IPS-18a (cell line): ENCODE data around the gene M1AP.

ENCODE experiments used
- H3K27ac ChIP-seq: one replicate; pipeline ENCODE4 v1.5.1; 2013; ENCODE audit warnings: low read length
- H3K27me3 ChIP-seq: one replicate; pipeline ENCODE4 v1.6.1; 2013; ENCODE audit warnings: mild to moderate bottlenecking, low read length; ENCODE audit not compliant: control insufficient read depth, insufficient read depth
- H3K36me3 ChIP-seq: one replicate; pipeline ENCODE4 v1.6.1; 2013; ENCODE audit warnings: low read depth, low read length; ENCODE audit not compliant: control insufficient read depth
- H3K4me1 ChIP-seq: one replicate; pipeline ENCODE4 v1.6.1; 2013; ENCODE audit warnings: low read depth, low read length; ENCODE audit not compliant: control insufficient read depth
- H3K4me3 ChIP-seq: one replicate; pipeline ENCODE4 v1.5.1; 2013; ENCODE audit warnings: low read length
- H3K9ac ChIP-seq: one replicate; pipeline ENCODE4 v1.6.1; 2013; ENCODE audit warnings: mild to moderate bottlenecking, low read length, moderate library complexity
- H3K9me3 ChIP-seq: one replicate; pipeline ENCODE4 v1.6.1; 2013; ENCODE audit warnings: low read depth, low read length; ENCODE audit not compliant: control insufficient read depth

The M1AP gene

GRCh38 chr2:74525717-74526648 is 122.1 kb downstream of the M1AP start, which contains the start of gene DQX1:
DQX1 (minus strand) TSS chr2:74526231; CDS start chr2:74525729, 502 bp downstream.
- H3K4me1 ChIP-seq = no peaks in the 10 kb centered on the region
- no peak within 1 kb of the TSS for H3K27ac ChIP-seq
- H3K9ac ChIP-seq = no peak within 1 kb of the TSS
- H3K36me3 ChIP-seq = peaks cover 14% of the 10 kb centered on the region
- no peaks in the 10 kb centered on the region for H3K9me3 ChIP-seq
- H3K27me3 ChIP-seq = peaks cover 27% of the 10 kb centered on the region
- H3K4me3 ChIP-seq = no peak within 1 kb of the TSS

GRCh38 chr2:74524955-74525716 is 123.0 kb downstream of the M1AP start:
- no peak overlapping the region for H3K9ac ChIP-seq
- no peak overlapping the region for H3K4me3 ChIP-seq
- H3K27ac ChIP-seq = no peak overlapping the region
- no peaks in the 10 kb centered on the region for H3K4me1 ChIP-seq
- H3K36me3 ChIP-seq = peaks cover 14% of the 10 kb centered on the region
- H3K27me3 ChIP-seq = peaks cover 35% of the 10 kb centered on the region
- H3K9me3 ChIP-seq = no peaks in the 10 kb centered on the region

GRCh38 chr2:74524005-74524404 is 124.1 kb downstream of the M1AP start:
- Histone ChIP-seq H3K27me3 (peaks cover 47% of the 10 kb centered on the region), H3K4me1 (no peaks in the 10 kb centered on the region), H3K36me3 (peaks cover 14% of the 10 kb centered on the region), H3K4me3 (no peak overlapping the region), H3K9me3 (no peaks in the 10 kb centered on the region), H3K9ac (no peak overlapping the region), H3K27ac (no peak overlapping the region)

- Histone ChIP-seq H3K4me3 (no peak overlapping the region), H3K27me3 (peaks cover 61% of the 10 kb centered on the region), H3K36me3 (peaks cover 13% of the 10 kb centered on the region), H3K9me3 (no peaks in the 10 kb centered on the region), H3K4me1 (no peaks in the 10 kb centered on the region), H3K9ac (no peak overlapping the region), H3K27ac (no peak overlapping the region)
Observed at GRCh38 chr2:74522516-74522915, 125.6 kb downstream of the M1AP start.

GRCh38 chr2:74516650-74517049 is 131.5 kb downstream of the M1AP start:
- Histone ChIP-seq H3K4me3 (no peak overlapping the region), H3K4me1 (no peaks in the 10 kb centered on the region), H3K36me3 (no peaks in the 10 kb centered on the region), H3K9ac (no peak overlapping the region), H3K27me3 (peaks cover 100% of the 10 kb centered on the region), H3K9me3 (no peaks in the 10 kb centered on the region), H3K27ac (no peak overlapping the region)

- Histone ChIP-seq H3K9me3 (no peaks in the 10 kb centered on the region), H3K4me3 (peak overlapping the region; percentile 32), H3K27ac (no peak overlapping the region), H3K4me1 (no peaks in the 10 kb centered on the region), H3K27me3 (peaks cover 100% of the 10 kb centered on the region), H3K9ac (no peak overlapping the region), H3K36me3 (no peaks in the 10 kb centered on the region)
Observed at GRCh38 chr2:74515981-74516633, 132.0 kb downstream of the M1AP start.

GRCh38 chr2:74515271-74515980 is 132.7 kb downstream of the M1AP start:
- Histone ChIP-seq H3K4me3 (peak overlapping the region; percentile 32), H3K9ac (no peak overlapping the region), H3K4me1 (no peaks in the 10 kb centered on the region), H3K27me3 (peaks cover 100% of the 10 kb centered on the region), H3K9me3 (no peaks in the 10 kb centered on the region), H3K27ac (no peak overlapping the region), H3K36me3 (no peaks in the 10 kb centered on the region)

GRCh38 chr2:74514368-74515270 is 133.5 kb downstream of the M1AP start, which contains the start of gene TLX2:
TLX2 (plus strand) TSS chr2:74514450; CDS start chr2:74514807, 357 bp downstream.
- Histone ChIP-seq H3K36me3 (no peaks in the 10 kb centered on the region), H3K4me3 (peak within 1 kb of the TSS; percentile 37), H3K9me3 (no peaks in the 10 kb centered on the region), H3K9ac (no peak within 1 kb of the TSS), H3K4me1 (no peaks in the 10 kb centered on the region), H3K27me3 (peaks cover 100% of the 10 kb centered on the region), H3K27ac (no peak within 1 kb of the TSS)

GRCh38 chr2:74513605-74514367 is 134.3 kb downstream of the M1AP start:
- peak overlapping the region; percentile 37 for H3K4me3 ChIP-seq
- peaks cover 100% of the 10 kb centered on the region for H3K27me3 ChIP-seq
- H3K9ac ChIP-seq = no peak overlapping the region
- H3K9me3 ChIP-seq = no peaks in the 10 kb centered on the region
- H3K4me1 ChIP-seq = peaks cover under 1% of the 10 kb centered on the region
- no peak overlapping the region for H3K27ac ChIP-seq
- H3K36me3 ChIP-seq = no peaks in the 10 kb centered on the region
